ENCODE results near the gene TACC2. TPM values are rescaled to one million over a fixed set of nuclear protein-coding genes. Genes with fewer than 3 reads are reported as not detected.

The TACC2 gene
- total RNA-seq, 2 experiments from 2014 or later: not detected

DNA sequence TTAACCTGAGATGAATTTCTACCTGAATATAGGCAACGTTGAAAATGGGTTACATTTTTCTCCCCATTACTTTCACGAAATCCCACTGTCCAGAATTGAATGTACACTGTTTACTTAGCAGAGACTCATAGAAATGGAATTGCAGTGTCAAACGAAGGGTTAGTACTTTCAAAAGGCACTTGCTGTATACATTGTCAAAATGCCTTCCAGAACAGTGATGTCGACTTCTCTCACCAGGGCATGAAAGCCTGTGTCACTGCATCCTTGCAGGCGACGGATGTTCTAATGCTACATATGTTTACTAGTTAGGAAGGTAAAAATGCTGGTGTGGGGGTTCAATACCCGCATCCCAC lies 41.2 kb downstream of the TACC2 start:
- no peak for DNase-seq (ENCODE audit: low spot score)
- intact Hi-C loops (cut with micrococcal nuclease; ENCODE audit: unreplicated experiment): no loop called here
- no peaks in the 10 kb centered on the region for H3K36me3 ChIP-seq (ENCODE audit: insufficient read depth, low read length)
- H3K9me2 ChIP-seq (ENCODE audit: insufficient read depth, low read length): no peaks in the 10 kb centered on the region
- no peaks in the 10 kb centered on the region for H3K4me1 ChIP-seq (ENCODE audit: insufficient read depth, low read length, poor library complexity, severe bottlenecking)
- no peak overlapping the region for H3K4me3 ChIP-seq (ENCODE audit: low read depth, low read length, poor library complexity, severe bottlenecking)
- no peak overlapping the region for H2AFZ ChIP-seq (ENCODE audit: low read length)
- H3K79me2 ChIP-seq (ENCODE audit: insufficient read depth, low read depth, low read length): no peaks in the 10 kb centered on the region
- no peaks in the 10 kb centered on the region for H4K20me1 ChIP-seq (ENCODE audit: insufficient read depth, low read length)
- H3K27ac ChIP-seq (ENCODE audit: low read depth, low read length, poor library complexity, severe bottlenecking): no peak overlapping the region
- BruUV-seq (replicated peaks): no TSS peak
- TF ChIP-seq, protein P1, sequence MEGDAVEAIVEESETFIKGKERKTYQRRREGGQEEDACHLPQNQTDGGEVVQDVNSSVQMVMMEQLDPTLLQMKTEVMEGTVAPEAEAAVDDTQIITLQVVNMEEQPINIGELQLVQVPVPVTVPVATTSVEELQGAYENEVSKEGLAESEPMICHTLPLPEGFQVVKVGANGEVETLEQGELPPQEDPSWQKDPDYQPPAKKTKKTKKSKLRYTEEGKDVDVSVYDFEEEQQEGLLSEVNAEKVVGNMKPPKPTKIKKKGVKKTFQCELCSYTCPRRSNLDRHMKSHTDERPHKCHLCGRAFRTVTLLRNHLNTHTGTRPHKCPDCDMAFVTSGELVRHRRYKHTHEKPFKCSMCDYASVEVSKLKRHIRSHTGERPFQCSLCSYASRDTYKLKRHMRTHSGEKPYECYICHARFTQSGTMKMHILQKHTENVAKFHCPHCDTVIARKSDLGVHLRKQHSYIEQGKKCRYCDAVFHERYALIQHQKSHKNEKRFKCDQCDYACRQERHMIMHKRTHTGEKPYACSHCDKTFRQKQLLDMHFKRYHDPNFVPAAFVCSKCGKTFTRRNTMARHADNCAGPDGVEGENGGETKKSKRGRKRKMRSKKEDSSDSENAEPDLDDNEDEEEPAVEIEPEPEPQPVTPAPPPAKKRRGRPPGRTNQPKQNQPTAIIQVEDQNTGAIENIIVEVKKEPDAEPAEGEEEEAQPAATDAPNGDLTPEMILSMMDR (conservative IDR thresholded peaks at IDR 0.05; ENCODE audit: low read length): no peak
- no peak for TF ChIP-seq EZH2phosphoT487 (IDR thresholded peaks at IDR 0.05; ENCODE audit: borderline replicate concordance, low read depth, low read length)
- CTCF ChIA-PET (ENCODE audit: unreplicated experiment): no interaction called here
- H3K9me3 ChIP-seq (ENCODE audit: low read length): no peaks in the 10 kb centered on the region
- POLR2A ChIA-PET: interaction anchor here (0.5 kb wide), 1 partner anchor 743 kb away, joined by 4 read pairs; no protein-coding TSS in a partner anchor
- H3K4me2 ChIP-seq (ENCODE audit: low read length): no peak overlapping the region

DNA sequence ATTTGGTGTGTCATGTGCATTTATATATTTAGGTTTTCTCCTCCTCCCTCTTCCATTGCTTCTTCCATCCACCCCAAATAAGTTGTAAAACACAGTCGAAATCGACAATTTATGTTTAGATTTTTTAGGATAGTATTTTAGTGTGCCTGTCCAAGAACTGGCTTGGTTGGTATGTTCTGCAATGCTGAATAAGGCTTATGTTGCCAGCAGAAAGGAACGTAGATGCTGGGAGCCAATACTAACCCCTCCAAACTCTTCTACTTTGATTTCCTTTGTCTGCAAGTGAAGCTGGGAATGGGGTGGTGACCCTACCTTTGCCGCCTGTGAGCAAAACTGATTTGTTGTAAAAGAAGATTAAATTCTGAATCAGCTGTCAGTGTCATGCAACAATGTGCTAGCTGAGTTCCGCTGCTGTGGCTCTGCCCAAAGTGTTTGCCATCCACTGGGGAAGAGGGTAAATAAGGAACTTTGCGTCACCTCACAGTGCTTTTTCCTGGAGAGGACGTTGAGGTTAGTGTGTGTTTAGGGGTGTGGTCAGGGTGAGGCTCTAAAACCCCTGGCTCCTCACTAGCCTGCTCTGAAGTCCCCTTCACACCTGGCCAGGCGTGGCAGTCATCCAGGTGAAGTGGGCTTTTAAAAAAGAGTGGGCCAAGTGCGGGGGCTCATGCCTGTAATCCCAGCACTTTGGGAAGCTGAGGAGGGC lies 44.4 kb downstream of the TACC2 start:
- Histone ChIP-seq H3K79me2 (ENCODE audit: insufficient read depth, low read depth, low read length) (no peaks in the 10 kb centered on the region), H4K20me1 (ENCODE audit: insufficient read depth, low read length) (no peaks in the 10 kb centered on the region), H3K36me3 (ENCODE audit: insufficient read depth, low read length) (no peaks in the 10 kb centered on the region), H2AFZ (ENCODE audit: low read length) (no peak overlapping the region), H3K9me3 (ENCODE audit: low read length) (no peaks in the 10 kb centered on the region), H3K27ac (ENCODE audit: low read depth, low read length, poor library complexity, severe bottlenecking) (no peak overlapping the region), H3K4me1 (ENCODE audit: insufficient read depth, low read length, poor library complexity, severe bottlenecking) (no peaks in the 10 kb centered on the region), H3K4me3 (ENCODE audit: low read depth, low read length, poor library complexity, severe bottlenecking) (no peak overlapping the region), H3K9me2 (ENCODE audit: insufficient read depth, low read length) (no peaks in the 10 kb centered on the region), H3K4me2 (ENCODE audit: low read length) (no peak overlapping the region)
- BruUV-seq (replicated peaks): no TSS peak
- ChIA-PET POLR2A (no interaction called here), CTCF (ENCODE audit: unreplicated experiment) (no interaction called here)
- intact Hi-C loops (cut with micrococcal nuclease; ENCODE audit: unreplicated experiment): no loop called here
- DNase-seq (ENCODE audit: low spot score): no peak
- TF ChIP-seq EZH2phosphoT487 (IDR thresholded peaks at IDR 0.05; ENCODE audit: borderline replicate concordance, low read depth, low read length): no peak
- TF ChIP-seq, protein P1 (conservative IDR thresholded peaks at IDR 0.05; ENCODE audit: low read length): no peak

DNA sequence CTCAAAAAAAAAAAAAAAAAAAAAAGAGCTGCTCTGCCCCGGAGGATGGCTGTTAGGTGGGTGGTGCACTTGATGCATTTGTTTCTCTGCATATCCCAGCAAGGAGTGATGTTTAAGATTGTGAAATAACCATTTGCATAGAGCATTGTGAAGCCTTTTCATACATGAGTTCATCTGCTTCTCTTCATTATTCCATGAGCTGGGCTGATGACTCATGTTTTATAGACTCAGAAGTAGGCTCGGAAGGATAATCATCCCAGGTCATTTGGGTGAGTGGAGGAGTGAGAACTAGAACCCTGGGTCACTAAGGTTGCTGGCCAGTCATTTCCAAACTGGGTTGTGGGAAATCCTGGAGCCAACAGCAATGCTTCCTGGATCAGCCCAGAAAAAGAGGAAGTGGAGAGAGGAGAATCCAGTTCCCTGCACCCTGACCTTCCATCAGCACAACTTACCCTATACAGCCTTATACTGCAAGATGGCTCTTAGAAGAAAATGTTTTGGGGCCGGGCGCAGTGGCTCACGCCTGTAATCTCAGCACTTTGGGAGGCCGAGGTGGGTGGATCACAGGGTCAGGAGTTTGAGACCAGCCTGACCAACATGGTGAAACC lies 45.3 kb downstream of the TACC2 start:
- Histone ChIP-seq H4K20me1 (ENCODE audit: insufficient read depth, low read length) (no peaks in the 10 kb centered on the region), H3K27ac (ENCODE audit: low read depth, low read length, poor library complexity, severe bottlenecking) (no peak overlapping the region), H3K4me1 (ENCODE audit: insufficient read depth, low read length, poor library complexity, severe bottlenecking) (no peaks in the 10 kb centered on the region), H2AFZ (ENCODE audit: low read length) (no peak overlapping the region), H3K9me2 (ENCODE audit: insufficient read depth, low read length) (no peaks in the 10 kb centered on the region), H3K9me3 (ENCODE audit: low read length) (no peaks in the 10 kb centered on the region), H3K79me2 (ENCODE audit: insufficient read depth, low read depth, low read length) (no peaks in the 10 kb centered on the region), H3K4me2 (ENCODE audit: low read length) (no peak overlapping the region), H3K36me3 (ENCODE audit: insufficient read depth, low read length) (no peaks in the 10 kb centered on the region), H3K4me3 (ENCODE audit: low read depth, low read length, poor library complexity, severe bottlenecking) (no peak overlapping the region)
- intact Hi-C loops (cut with micrococcal nuclease; ENCODE audit: unreplicated experiment): no loop called here
- TF ChIP-seq, protein P1 (conservative IDR thresholded peaks at IDR 0.05; ENCODE audit: low read length): no peak
- no peak for TF ChIP-seq EZH2phosphoT487 (IDR thresholded peaks at IDR 0.05; ENCODE audit: borderline replicate concordance, low read depth, low read length)
- POLR2A ChIA-PET: interaction anchor here (0.7 kb wide), 1 partner anchor 234 kb away, joined by 6 read pairs; no protein-coding TSS in a partner anchor
- CTCF ChIA-PET (ENCODE audit: unreplicated experiment): no interaction called here
- BruUV-seq (replicated peaks): no TSS peak
- no peak for DNase-seq (ENCODE audit: low spot score)

All from OCI-LY7 (cell line).